B cell (primary cell): ENCODE results near the gene CCDC134.
"Not testable (repeated sequence)": the region's sequence is repeated elsewhere in the genome, so short reads cannot be mapped to it uniquely, and the experiment has no call there.

Source experiments
- CTCF ChIP-seq: fragments of 200-600 bp; IDR thresholded peaks from one replicate; pipeline ENCODE4 v1.8.0; 2022; ENCODE audit warnings: antibody characterized with exemption, mild to moderate bottlenecking
- EZH2 ChIP-seq: IDR thresholded peaks from 2 replicates; pipeline ENCODE4 v1.6.1; 2012; ENCODE audit warnings: borderline replicate concordance, low read depth, mild to moderate bottlenecking, moderate library complexity, low read length; ENCODE audit not compliant: insufficient read depth, poor library complexity, severe bottlenecking

- not testable (repeated sequence) for TF ChIP-seq CTCF, EZH2
These were observed 35.0 kb downstream of the CCDC134 start for GRCh38 chr22:41835462-41835861.
